Panc1 (cell line): ENCODE measurements around the gene CPT1C. TPM values are rescaled to one million over a fixed set of nuclear protein-coding genes. Genes with fewer than 3 reads are reported as not detected.

Experiments used
- ATAC-seq: fragments of 200-7000 bp; cut with Tn5 transposase; 2 replicates; pipeline ENCODE4 v1.9.1; 2020; ENCODE audit warnings: mild to moderate bottlenecking, moderate library complexity
- BruUV-seq: library from RNA; stranded (reverse); fragments of 400-500 nt; replicated peaks from 2 replicates; lab custom pipeline; 2021; lab: Mats Ljungman, UMichigan
- CTCF ChIA-PET: fragments of 300-600 bp; sonication (Branson Sonifier 250); formaldehyde crosslinking; loops from one replicate; lab custom pipeline; 2022; ENCODE audit warnings: antibody characterized with exemption; lab: Charles Lee
- POLR2A ChIA-PET: fragments of 300-600 bp; sonication (Branson Sonifier 250); formaldehyde crosslinking; loops from one replicate; lab custom pipeline; 2022; ENCODE audit warnings: antibody characterized with exemption; lab: Charles Lee
- DNase-seq: peaks from one replicate; pipeline ENCODE4 v3.0.0-alpha.2; 2010; ENCODE audit warnings: low read depth, low spot score
- H3K27ac ChIP-seq: 2 replicates; pipeline ENCODE4 v1.5.1; 2011; ENCODE audit warnings: mild to moderate bottlenecking, low read length, inconsistent platforms
- H3K27me3 ChIP-seq: fragments of 200-500 bp; sonication (Bioruptor generic); 2 replicates; pipeline ENCODE4 v1.6.0; 2014; ENCODE audit warnings: low read length, inconsistent platforms; ENCODE audit not compliant: control insufficient read depth, insufficient read depth
- H3K36me3 ChIP-seq: fragments of 200-500 bp; sonication (Bioruptor generic); 2 replicates; pipeline ENCODE4 v1.5.1; 2014; ENCODE audit warnings: inconsistent platforms, mild to moderate bottlenecking, low read length, moderate library complexity; ENCODE audit not compliant: control insufficient read depth, insufficient read depth
- H3K4me1 ChIP-seq: 2 replicates; pipeline ENCODE4 v1.5.1; 2011; ENCODE audit warnings: inconsistent platforms, mild to moderate bottlenecking, low read length, moderate library complexity; ENCODE audit not compliant: control insufficient read depth, insufficient read depth
- H3K4me3 ChIP-seq, 2 experiments: 2 replicates each; pipeline ENCODE4 v1.5.1; 2011 to 2012; ENCODE audit warnings: low read depth in 2 of 2, low read length in 2 of 2, mild to moderate bottlenecking in 2 of 2, inconsistent platforms in 1 of 2, moderate library complexity in 1 of 2
- H3K9me3 ChIP-seq: fragments of 200-500 bp; sonication (Bioruptor generic); 2 replicates; pipeline ENCODE4 v1.5.1; 2014; ENCODE audit warnings: low read depth, mild to moderate bottlenecking, inconsistent platforms, low read length, moderate library complexity; ENCODE audit not compliant: control insufficient read depth, insufficient read depth
- CTCF ChIP-seq: fragments of 450-650 bp; IDR thresholded peaks from 2 replicates; pipeline ENCODE4 v1.5.1; 2017; ENCODE audit warnings: mild to moderate bottlenecking
- POLR2AphosphoS5 ChIP-seq: IDR thresholded peaks from 2 replicates; pipeline ENCODE4 v1.6.1; 2012; ENCODE audit warnings: mild to moderate bottlenecking, low read depth, low read length, moderate library complexity
- SIN3A ChIP-seq: IDR thresholded peaks from 2 replicates; pipeline ENCODE4 v1.6.1; 2012; ENCODE audit warnings: low read depth, mild to moderate bottlenecking, low read length, moderate library complexity, borderline replicate concordance; ENCODE audit not compliant: insufficient read depth
- TCF7L2 ChIP-seq: IDR thresholded peaks from 2 replicates; pipeline ENCODE4 v1.6.1; 2011; ENCODE audit warnings: mild to moderate bottlenecking, low read depth, low read length, inconsistent platforms
- in situ Hi-C: cut with HindIII; loops from 2 replicates; pipeline ENCODE4 v1.10.0; 2016; ENCODE audit warnings: low sequenced_read_pairs, low pct_unique_long_range_greater_than_20kb
- intact Hi-C: fragments of 100-400 bp; cut with micrococcal nuclease; formaldehyde crosslinking; loops from one replicate; pipeline ENCODE4 v1.10.0; 2022; ENCODE audit not compliant: unreplicated experiment
- total RNA-seq: library from RNA; stranded (reverse); gene quantifications from one replicate; pipeline ENCODE4 v1.2.1, GENCODE V29; 2021; ENCODE audit not compliant: unreplicated experiment
- TF ChIP-seq, protein P1 (sequence below), 2 experiments: IDR thresholded peaks; 2 replicates each; pipeline ENCODE4 v1.6.1; 2011 to 2012; ENCODE audit warnings: low read depth in 2 of 2, control low read depth in 1 of 2, low read length in 1 of 2, mild to moderate bottlenecking in 1 of 2, moderate library complexity in 1 of 2; ENCODE audit not compliant: insufficient read depth in 1 of 2

CPT1C gene
- total RNA-seq, 1 experiment from 2014 or later, result 0.23 TPM

GRCh38 chr19:49656456-49657109 is 34.3 kb upstream of the CPT1C start:
- H3K9me3 ChIP-seq, result no peaks in the 10 kb centered on the region
- no TSS peak for BruUV-seq
- no peak for ATAC-seq
- TF ChIP-seq CTCF, result no peak
- TF ChIP-seq TCF7L2, result no peak
- H3K4me3 ChIP-seq, result no peak overlapping the region
- CTCF ChIA-PET, result no interaction called here
- intact Hi-C loops (no loop called here), in situ Hi-C loops (no loop called here)
- H3K27me3 ChIP-seq, result no peaks in the 10 kb centered on the region
- no peaks in the 10 kb centered on the region for H3K36me3 ChIP-seq
- POLR2A ChIA-PET, result interaction anchor here (1.2 kb wide), 1 partner anchor 13 kb away, joined by 3 read pairs; no protein-coding TSS in a partner anchor
- no peaks in the 10 kb centered on the region for H3K4me1 ChIP-seq
- no peak for DNase-seq
- H3K27ac ChIP-seq, result no peak overlapping the region

DNA sequence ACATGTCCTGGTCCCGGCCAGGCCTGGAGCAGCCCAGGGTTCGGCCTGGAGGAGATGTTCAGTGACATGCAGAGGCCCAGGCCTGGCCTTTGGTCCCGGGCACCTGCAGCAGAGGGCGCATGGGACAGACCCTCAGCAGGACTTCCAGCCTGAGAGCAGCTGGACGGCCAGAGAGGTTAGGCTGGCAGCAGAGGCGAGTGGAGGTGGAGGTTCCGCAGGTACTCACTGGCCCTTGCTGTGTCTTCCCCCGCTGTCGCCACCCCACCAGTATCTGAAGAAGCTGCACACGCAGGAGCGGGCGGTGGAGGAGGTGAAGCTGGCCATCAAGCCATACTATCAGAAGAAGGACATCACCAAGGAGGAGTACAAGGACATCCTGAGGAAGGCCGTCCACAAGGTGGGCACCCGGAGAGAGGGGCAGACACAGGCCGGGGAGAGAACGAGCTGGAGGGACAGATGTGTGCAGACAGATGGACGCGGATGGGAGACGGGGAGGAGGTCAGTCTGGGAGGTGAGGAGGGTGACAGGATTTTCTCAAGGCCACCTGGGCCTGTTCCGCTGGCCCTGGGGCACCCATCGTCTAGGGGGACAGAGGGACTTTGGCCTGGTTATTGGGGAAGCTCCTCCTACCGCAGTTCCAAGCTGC is 33.3 kb upstream of the CPT1C start:
- H3K9me3 ChIP-seq, result no peaks in the 10 kb centered on the region
- H3K4me3 ChIP-seq, result no peak overlapping the region
- in situ Hi-C loops, result no loop called here
- intact Hi-C loops, result no loop called here
- DNase-seq (no peak), ATAC-seq (no peak)
- no peaks in the 10 kb centered on the region for H3K36me3 ChIP-seq
- H3K27me3 ChIP-seq, result no peaks in the 10 kb centered on the region
- no peak overlapping the region for H3K27ac ChIP-seq
- no peak for TF ChIP-seq TCF7L2
- TF ChIP-seq, protein P1, sequence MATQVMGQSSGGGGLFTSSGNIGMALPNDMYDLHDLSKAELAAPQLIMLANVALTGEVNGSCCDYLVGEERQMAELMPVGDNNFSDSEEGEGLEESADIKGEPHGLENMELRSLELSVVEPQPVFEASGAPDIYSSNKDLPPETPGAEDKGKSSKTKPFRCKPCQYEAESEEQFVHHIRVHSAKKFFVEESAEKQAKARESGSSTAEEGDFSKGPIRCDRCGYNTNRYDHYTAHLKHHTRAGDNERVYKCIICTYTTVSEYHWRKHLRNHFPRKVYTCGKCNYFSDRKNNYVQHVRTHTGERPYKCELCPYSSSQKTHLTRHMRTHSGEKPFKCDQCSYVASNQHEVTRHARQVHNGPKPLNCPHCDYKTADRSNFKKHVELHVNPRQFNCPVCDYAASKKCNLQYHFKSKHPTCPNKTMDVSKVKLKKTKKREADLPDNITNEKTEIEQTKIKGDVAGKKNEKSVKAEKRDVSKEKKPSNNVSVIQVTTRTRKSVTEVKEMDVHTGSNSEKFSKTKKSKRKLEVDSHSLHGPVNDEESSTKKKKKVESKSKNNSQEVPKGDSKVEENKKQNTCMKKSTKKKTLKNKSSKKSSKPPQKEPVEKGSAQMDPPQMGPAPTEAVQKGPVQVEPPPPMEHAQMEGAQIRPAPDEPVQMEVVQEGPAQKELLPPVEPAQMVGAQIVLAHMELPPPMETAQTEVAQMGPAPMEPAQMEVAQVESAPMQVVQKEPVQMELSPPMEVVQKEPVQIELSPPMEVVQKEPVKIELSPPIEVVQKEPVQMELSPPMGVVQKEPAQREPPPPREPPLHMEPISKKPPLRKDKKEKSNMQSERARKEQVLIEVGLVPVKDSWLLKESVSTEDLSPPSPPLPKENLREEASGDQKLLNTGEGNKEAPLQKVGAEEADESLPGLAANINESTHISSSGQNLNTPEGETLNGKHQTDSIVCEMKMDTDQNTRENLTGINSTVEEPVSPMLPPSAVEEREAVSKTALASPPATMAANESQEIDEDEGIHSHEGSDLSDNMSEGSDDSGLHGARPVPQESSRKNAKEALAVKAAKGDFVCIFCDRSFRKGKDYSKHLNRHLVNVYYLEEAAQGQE (IDR thresholded peaks at IDR 0.05; ENCODE audit: insufficient read depth in 1 of 2, low read depth in 2 of 2, low read length in 1 of 2), result no peak
- TF ChIP-seq POLR2AphosphoS5, result no peak
- no peak for TF ChIP-seq CTCF
- TF ChIP-seq SIN3A, result no peak
- no TSS peak for BruUV-seq
- CTCF ChIA-PET, result no interaction called here
- POLR2A ChIA-PET, result no interaction called here
- no peaks in the 10 kb centered on the region for H3K4me1 ChIP-seq
